Upper lobe of left lung (tissue), 4 donors: ENCODE data around the gene ANKRD60.

Source experiments
- CTCF ChIP-seq, 6 experiments: fragments of 450-650 bp in 4 of 6; fragments of 200-600 bp in 2 of 6; sonication (generic) in 2 of 6; IDR thresholded peaks; one replicate each; pipeline ENCODE4 v1.5.1; 2016 to 2019; ENCODE audit warnings: antibody characterized with exemption in 6 of 6
- EP300 ChIP-seq, 4 donors: sonication (generic); formaldehyde crosslinking; IDR thresholded peaks; one replicate each; pipeline ENCODE4 v1.5.1; 2017; ENCODE audit warnings: antibody characterized with exemption in 4 of 4, control low read depth in 2 of 4
- POLR2A ChIP-seq, 4 donors: fragments of 450-650 bp; IDR thresholded peaks; one replicate each; pipeline ENCODE4 v1.5.1; 2016 to 2017; ENCODE audit warnings: antibody characterized with exemption in 4 of 4, mild to moderate bottlenecking in 2 of 4
- POLR2AphosphoS5 ChIP-seq, 2 donors: sonication (generic); formaldehyde crosslinking; IDR thresholded peaks; one replicate each; pipeline ENCODE4 v1.5.1; 2017; ENCODE audit warnings: antibody characterized with exemption in 2 of 2

- TF ChIP-seq CTCF (IDR thresholded peaks at IDR 0.05) (no peak), POLR2A (IDR thresholded peaks at IDR 0.05) (no peak), POLR2AphosphoS5 (IDR thresholded peaks at IDR 0.05) (no peak), EP300 (IDR thresholded peaks at IDR 0.05) (no peak)
These were observed 3.5 kb downstream of the ANKRD60 start for GRCh38 chr20:58224974-58225373.
